Limb (tissue), 2 donors: ENCODE data around the gene AIG1.
"Not testable (repeated sequence)": the region's sequence is repeated elsewhere in the genome, so short reads cannot be mapped to it uniquely, and the experiment has no call there.

Experiments
- DNase-seq, 2 donors: peaks; one replicate each; pipeline ENCODE4 v3.0.0-alpha.2; 2016; ENCODE audit errors: extremely low spot score in 2 of 2

Gene AIG1

GRCh38 chr6:143127941-143128680 is 67.4 kb downstream of the AIG1 start:
- no peak for DNase-seq

- DNase-seq = no peak
Measured at GRCh38 chr6:143128681-143129015, 68.0 kb downstream of the AIG1 start.

- DNase-seq = no peak
Measured at GRCh38 chr6:143130928-143131327, 70.2 kb downstream of the AIG1 start.

- DNase-seq = no peak
Measured at GRCh38 chr6:143135325-143135724, 74.6 kb downstream of the AIG1 start.

- DNase-seq = no peak
Measured at GRCh38 chr6:143135797-143136561, 75.3 kb downstream of the AIG1 start.

- no peak for DNase-seq
Measured at GRCh38 chr6:143136647-143137046, 76.0 kb downstream of the AIG1 start.

GRCh38 chr6:143139239-143139784 is 78.6 kb downstream of the AIG1 start:
- DNase-seq = no peak

GRCh38 chr6:143139884-143140283 is 79.2 kb downstream of the AIG1 start:
- not testable (repeated sequence) for DNase-seq

GRCh38 chr6:143140767-143141166 is 80.1 kb downstream of the AIG1 start:
- no peak for DNase-seq

- no peak for DNase-seq
Measured at GRCh38 chr6:143141442-143141841, 80.8 kb downstream of the AIG1 start.

- no peak for DNase-seq
Measured at GRCh38 chr6:143146186-143146851, 85.6 kb downstream of the AIG1 start.

GRCh38 chr6:143149771-143150170 is 89.1 kb downstream of the AIG1 start:
- DNase-seq = no peak

GRCh38 chr6:143150281-143150680 is 89.6 kb downstream of the AIG1 start:
- no peak for DNase-seq

GRCh38 chr6:143151381-143151780 is 90.7 kb downstream of the AIG1 start:
- DNase-seq = no peak

GRCh38 chr6:143155681-143156080 is 95.0 kb downstream of the AIG1 start:
- DNase-seq = no peak

- no peak for DNase-seq
Measured at GRCh38 chr6:143157131-143157530, 96.4 kb downstream of the AIG1 start.

- no peak for DNase-seq
Measured at GRCh38 chr6:143158113-143158581, 97.5 kb downstream of the AIG1 start.

- no peak for DNase-seq
Measured at GRCh38 chr6:143159001-143159400, 98.3 kb downstream of the AIG1 start.

- no peak for DNase-seq
Measured at GRCh38 chr6:143160015-143160414, 99.3 kb downstream of the AIG1 start.

GRCh38 chr6:143160439-143161220 is 99.9 kb downstream of the AIG1 start:
- DNase-seq = no peak

- no peak for DNase-seq
Measured at GRCh38 chr6:143163621-143164020, 102.9 kb downstream of the AIG1 start.
